ENCODE measurements around the gene PPEF2. TPM values are rescaled to one million over a fixed set of nuclear protein-coding genes. Genes with fewer than 3 reads are reported as not detected.
A peak's percentile ranks its signal among the peaks of the same experiment; 100 is the strongest.

Gene PPEF2
- total RNA-seq, 4 donors from 2014 or later: 0.32 TPM; not detected in 3

- no peak for DNase-seq
- Histone ChIP-seq H3K27ac (no peak overlapping the region), H3K9me3 (no peaks in the 10 kb centered on the region), H3K27me3 (no peaks in the 10 kb centered on the region), H3K36me3 (no peaks in the 10 kb centered on the region), H3K4me1 (no peaks in the 10 kb centered on the region), H3K4me3 (no peak overlapping the region)
- no peak for TF ChIP-seq EP300 (IDR thresholded peaks at IDR 0.05; ENCODE audit: low read depth)
- TF ChIP-seq POLR2A (IDR thresholded peaks at IDR 0.05): no peak
- TF ChIP-seq CTCF (IDR thresholded peaks at IDR 0.05): peak; percentile 59 to 69 (median 65)
- no peak for TF ChIP-seq POLR2AphosphoS5 (IDR thresholded peaks at IDR 0.05)
- intact Hi-C loops (cut with DNase I; ENCODE audit: low total_unique reads) (no loop called here), in situ Hi-C loops (cut with MboI; ENCODE audit: low pct_ligation_motif_present in 1 of 4, low pct_unique_long_range_greater_than_20kb in 1 of 4, low sequenced_read_pairs in 3 of 4) (loop anchor here in 2 of 4 donors (10.0 to 25.0 kb wide), 2 partner anchors 169 to 191 kb away; no protein-coding TSS in a partner anchor)
- WGBS, 2 donors (ENCODE audit: low coverage in 1 of 2): 14 to 38% methylated on average over 2 to 4 of the region's 4 CpGs
These were observed 6.4 kb downstream of the PPEF2 start for GRCh38 chr4:75895744-75896314.

GRCh38 chr4:75892508-75892907 is 9.7 kb downstream of the PPEF2 start:
- Histone ChIP-seq H3K36me3 (no peaks in the 10 kb centered on the region), H3K27me3 (no peaks in the 10 kb centered on the region), H3K27ac (no peak overlapping the region), H3K4me3 (no peak overlapping the region), H3K9me3 (no peaks in the 10 kb centered on the region), H3K4me1 (no peaks in the 10 kb centered on the region)
- no peak for DNase-seq
- 62% methylated on average over 3 of the region's 3 CpGs; no CpG with 5 or more reads in 1 of the 2 donors for WGBS, 2 donors (ENCODE audit: low coverage in 1 of 2)
- intact Hi-C loops (cut with DNase I; ENCODE audit: low total_unique reads) (no loop called here), in situ Hi-C loops (cut with MboI; ENCODE audit: low pct_ligation_motif_present in 1 of 4, low pct_unique_long_range_greater_than_20kb in 1 of 4, low sequenced_read_pairs in 3 of 4) (loop anchor here in 2 of 4 donors (10.0 to 25.0 kb wide), 2 partner anchors 172 to 195 kb away; no protein-coding TSS in a partner anchor)
- no peak for TF ChIP-seq EP300 (IDR thresholded peaks at IDR 0.05; ENCODE audit: low read depth)

- Histone ChIP-seq H3K9me3 (no peaks in the 10 kb centered on the region), H3K4me1 (no peaks in the 10 kb centered on the region), H3K4me3 (no peak overlapping the region), H3K27ac (no peak overlapping the region), H3K36me3 (no peaks in the 10 kb centered on the region), H3K27me3 (no peaks in the 10 kb centered on the region)
- in situ Hi-C loops (cut with MboI; ENCODE audit: low pct_ligation_motif_present in 1 of 4, low pct_unique_long_range_greater_than_20kb in 1 of 4, low sequenced_read_pairs in 3 of 4): loop anchor here in 2 of 4 donors (10.0 to 25.0 kb wide), 2 partner anchors 173 to 196 kb away; no protein-coding TSS in a partner anchor
- WGBS, 2 donors (ENCODE audit: low coverage in 1 of 2): 86 to 92% methylated on average over 5 to 14 of the region's 14 CpGs
- intact Hi-C loops (cut with DNase I; ENCODE audit: low total_unique reads): no loop called here
- TF ChIP-seq POLR2A (IDR thresholded peaks at IDR 0.05): no peak
- no peak for TF ChIP-seq CTCF (IDR thresholded peaks at IDR 0.05)
- no peak for TF ChIP-seq EP300 (IDR thresholded peaks at IDR 0.05; ENCODE audit: low read depth)
- no peak for TF ChIP-seq POLR2AphosphoS5 (IDR thresholded peaks at IDR 0.05)
- no peak for DNase-seq
These were observed 10.6 kb downstream of the PPEF2 start for GRCh38 chr4:75891611-75892010.

- in situ Hi-C loops (cut with MboI; ENCODE audit: low pct_ligation_motif_present in 1 of 4, low pct_unique_long_range_greater_than_20kb in 1 of 4, low sequenced_read_pairs in 3 of 4) (loop anchor here in 2 of 4 donors (10.0 to 25.0 kb wide), 2 partner anchors 175 to 198 kb away; no protein-coding TSS in a partner anchor), intact Hi-C loops (cut with DNase I; ENCODE audit: low total_unique reads) (no loop called here)
- Histone ChIP-seq H3K4me1 (no peaks in the 10 kb centered on the region), H3K27me3 (no peaks in the 10 kb centered on the region), H3K4me3 (no peak overlapping the region), H3K27ac (no peak overlapping the region), H3K36me3 (no peaks in the 10 kb centered on the region), H3K9me3 (no peaks in the 10 kb centered on the region)
- WGBS, 2 donors (ENCODE audit: low coverage in 1 of 2): 68 to 85% methylated on average over 2 to 9 of the region's 9 CpGs
- TF ChIP-seq CTCF (IDR thresholded peaks at IDR 0.05) (no peak), EP300 (IDR thresholded peaks at IDR 0.05; ENCODE audit: low read depth) (no peak), POLR2A (IDR thresholded peaks at IDR 0.05) (no peak)
- DNase-seq: no peak
These were observed 12.6 kb downstream of the PPEF2 start for GRCh38 chr4:75889537-75890199.

Data from transverse colon (tissue), 4 donors.